H1 (cell line): ENCODE results near the gene PIK3CG. TPM values are rescaled to one million over a fixed set of nuclear protein-coding genes. Genes with fewer than 3 reads are reported as not detected.

Experiments
- CTCF ChIA-PET: fragments of 300-600 bp; sonication (Branson Sonifier 250); formaldehyde crosslinking; loops from one replicate; lab custom pipeline; 2021; ENCODE audit not compliant: partially characterized antibody; lab: Charles Lee
- POLR2A ChIA-PET: fragments of 300-600 bp; sonication (Branson Sonifier 250); formaldehyde crosslinking; loops from one replicate; lab custom pipeline; 2021; ENCODE audit warnings: inconsistent platforms; ENCODE audit not compliant: partially characterized antibody; lab: Charles Lee
- DNase-seq, 2 experiments: peaks; one replicate each; pipeline versions ENCODE4 v3.0.0 to v3.0.0-alpha.2; 2010 to 2022; ENCODE audit warnings: low spot score in 2 of 2, low read depth in 1 of 2, mixed read lengths in 1 of 2
- FAIRE-seq: peaks from 2 replicates; lab custom pipeline; 2011; peaks lifted over from hg19 to GRCh38; lab: Jason Lieb, UNC
- H2AFZ ChIP-seq: 2 replicates; pipeline ENCODE4 v1.8.1; 2012; ENCODE audit warnings: low read length, inconsistent platforms
- H2AK5ac ChIP-seq: 2 replicates; pipeline ENCODE4 v1.6.1; 2013; ENCODE audit warnings: low read depth, low read length
- H2BK120ac ChIP-seq: replicated peaks from 2 replicates; pipeline ENCODE3; 2013; ENCODE audit warnings: low read depth, low read length, inconsistent platforms
- H2BK12ac ChIP-seq: 2 replicates; pipeline ENCODE4 v1.6.1; 2013; ENCODE audit warnings: low read depth, low read length
- H2BK15ac ChIP-seq: 2 replicates; pipeline ENCODE4 v1.6.1; 2013; ENCODE audit warnings: low read length
- H2BK20ac ChIP-seq: 2 replicates; pipeline ENCODE4 v1.6.1; 2013; ENCODE audit warnings: low read length
- H2BK5ac ChIP-seq: 2 replicates; pipeline ENCODE4 v1.6.1; 2013; ENCODE audit warnings: low read depth, low read length
- H3K14ac ChIP-seq: 2 replicates; pipeline ENCODE4 v1.6.1; 2013; ENCODE audit warnings: inconsistent platforms; ENCODE audit not compliant: insufficient read length
- H3K18ac ChIP-seq: 2 replicates; pipeline ENCODE4 v1.6.1; 2013; ENCODE audit warnings: low read length; ENCODE audit errors: extremely low read depth
- H3K23ac ChIP-seq: 2 replicates; pipeline ENCODE4 v1.6.1; 2013; ENCODE audit warnings: inconsistent platforms; ENCODE audit not compliant: insufficient read length
- H3K23me2 ChIP-seq: 2 replicates; pipeline ENCODE4 v1.6.1; 2013; ENCODE audit warnings: low read depth, low read length
- H3K27ac ChIP-seq: 2 replicates; pipeline ENCODE4 v1.6.1; 2011; ENCODE audit warnings: low read depth, low read length, inconsistent platforms
- H3K27me3 ChIP-seq, 4 experiments: replicated peaks in 1 of 4; 1 replicate in 1 of 4; 2 replicates in 3 of 4; pipeline versions ENCODE4 v1.6.1 to v1.8.1; 2011 to 2013; ENCODE audit warnings: low read length in 3 of 4, mild to moderate bottlenecking in 3 of 4, inconsistent platforms in 2 of 4, mixed read lengths in 2 of 4, moderate library complexity in 1 of 4; ENCODE audit not compliant: control insufficient read depth in 3 of 4, insufficient read depth in 3 of 4; ENCODE audit errors: extremely low read depth in 1 of 4
- H3K36me3 ChIP-seq, 4 experiments: 2 replicates each; pipeline versions ENCODE4 v1.6.1 to v1.8.1; 2011 to 2013; ENCODE audit warnings: mild to moderate bottlenecking in 4 of 4, low read length in 3 of 4, moderate library complexity in 2 of 4, control low read depth in 1 of 4, inconsistent platforms in 1 of 4; ENCODE audit not compliant: insufficient read depth in 4 of 4, control insufficient read depth in 2 of 4
- H3K4ac ChIP-seq: replicated peaks from 2 replicates; pipeline ENCODE3; 2013; ENCODE audit warnings: low read length, low read depth, mixed read lengths, inconsistent platforms; ENCODE audit not compliant: insufficient read length
- H3K4me1 ChIP-seq, 4 experiments: replicated peaks in 1 of 4; 1 replicate in 1 of 4; 2 replicates in 3 of 4; pipeline versions ENCODE4 v1.6.1 to v1.8.1; 2011 to 2013; ENCODE audit warnings: low read length in 3 of 4, inconsistent platforms in 2 of 4, mixed read lengths in 1 of 4; ENCODE audit not compliant: insufficient read depth in 4 of 4, control insufficient read depth in 3 of 4
- H3K4me2 ChIP-seq, 2 experiments: 2 replicates each; pipeline versions ENCODE4 v1.6.1 to v1.8.1; 2011 to 2013; ENCODE audit warnings: low read depth in 2 of 2, low read length in 2 of 2, control low read depth in 1 of 2, inconsistent platforms in 1 of 2, mild to moderate bottlenecking in 1 of 2; ENCODE audit not compliant: insufficient read depth in 1 of 2
- H3K4me3 ChIP-seq, 4 experiments: fragments of 200-600, 300-600 bp in 1 of 4; sonication (generic), shearing (Covaris generic), sonication (Bioruptor Twin) in 1 of 4; 2 replicates each; pipeline versions ENCODE4 v1.5.1 to v1.8.1; 2011 to 2016; ENCODE audit warnings: low read length in 4 of 4, low read depth in 3 of 4, control low read depth in 2 of 4, inconsistent platforms in 2 of 4, mild to moderate bottlenecking in 2 of 4, mixed read lengths in 1 of 4, moderate library complexity in 1 of 4; ENCODE audit not compliant: insufficient read depth in 2 of 4; ENCODE audit errors: extremely low read depth in 1 of 4
- H3K56ac ChIP-seq: replicated peaks from 2 replicates; pipeline ENCODE3; 2013; ENCODE audit warnings: low read depth, mild to moderate bottlenecking, mixed read lengths, low read length, inconsistent platforms; ENCODE audit not compliant: insufficient read length
- H3K79me1 ChIP-seq: 2 replicates; pipeline ENCODE4 v1.6.1; 2013; ENCODE audit warnings: low read depth, low read length, control low read depth
- H3K79me2 ChIP-seq, 2 experiments: 2 replicates each; pipeline versions ENCODE4 v1.6.1 to v1.8.1; 2012 to 2013; ENCODE audit warnings: low read length in 2 of 2, mild to moderate bottlenecking in 2 of 2, inconsistent platforms in 1 of 2; ENCODE audit not compliant: insufficient read depth in 2 of 2, control insufficient read depth in 1 of 2
- H3K9ac ChIP-seq, 4 experiments: replicated peaks in 1 of 4; 1 replicate in 1 of 4; 2 replicates in 3 of 4; pipeline versions ENCODE4 v1.6.1 to v1.8.1; 2011 to 2013; ENCODE audit warnings: low read depth in 3 of 4, low read length in 3 of 4, control low read depth in 2 of 4, mild to moderate bottlenecking in 2 of 4, moderate library complexity in 2 of 4, inconsistent platforms in 1 of 4; ENCODE audit errors: extremely low read depth in 1 of 4
- H3K9me3 ChIP-seq, 2 experiments: 2 replicates each; pipeline versions ENCODE4 v1.6.1 to v1.8.1; 2012 to 2013; ENCODE audit warnings: mild to moderate bottlenecking in 2 of 2, moderate library complexity in 2 of 2, control low read depth in 1 of 2, inconsistent platforms in 1 of 2, low read depth in 1 of 2, low read length in 1 of 2, mixed read lengths in 1 of 2; ENCODE audit not compliant: insufficient read depth in 2 of 2
- H4K20me1 ChIP-seq, 2 experiments: replicated peaks in 1 of 2; 2 replicates each; pipeline versions ENCODE3 to v1.8.1; 2011 to 2013; ENCODE audit warnings: inconsistent platforms in 2 of 2, low read length in 2 of 2, mild to moderate bottlenecking in 1 of 2; ENCODE audit not compliant: insufficient read depth in 2 of 2, control insufficient read depth in 1 of 2
- H4K5ac ChIP-seq: 2 replicates; pipeline ENCODE4 v1.6.1; 2013; ENCODE audit warnings: low read length, low read depth, mixed read lengths, inconsistent platforms; ENCODE audit not compliant: insufficient read length
- H4K8ac ChIP-seq: 2 replicates; pipeline ENCODE4 v1.8.0; 2013; ENCODE audit warnings: mild to moderate bottlenecking, moderate library complexity, low read length, inconsistent platforms; ENCODE audit not compliant: insufficient read depth; ENCODE audit errors: extremely low read depth
- H4K91ac ChIP-seq: replicated peaks from 2 replicates; pipeline ENCODE3; 2013; ENCODE audit warnings: low read length, mixed read lengths, inconsistent platforms; ENCODE audit not compliant: insufficient read length
- BACH1 ChIP-seq: IDR thresholded peaks from 2 replicates; pipeline ENCODE4 v1.6.1; 2012; ENCODE audit warnings: low read length, improper control_type of control experiment
- BRCA1 ChIP-seq: IDR thresholded peaks from 2 replicates; pipeline ENCODE4 v1.6.1; 2012; ENCODE audit warnings: low read depth, low read length, improper control_type of control experiment
- GABPA ChIP-seq: IDR thresholded peaks from 2 replicates; pipeline ENCODE4 v1.6.1; 2011; ENCODE audit warnings: mild to moderate bottlenecking, low read length, moderate library complexity, borderline replicate concordance; ENCODE audit not compliant: insufficient read depth
- JUN ChIP-seq: IDR thresholded peaks from 2 replicates; pipeline ENCODE4 v1.6.1; 2011; ENCODE audit warnings: low read depth, mild to moderate bottlenecking, improper control_type of control experiment, low read length
- MAFK ChIP-seq: IDR thresholded peaks from 2 replicates; pipeline ENCODE4 v1.6.1; 2012; ENCODE audit warnings: low read depth, mild to moderate bottlenecking, improper control_type of control experiment, low read length
- TBP ChIP-seq: IDR thresholded peaks from 2 replicates; pipeline ENCODE4 v1.6.1; 2011; ENCODE audit warnings: low read depth, low read length, improper control_type of control experiment
- WGBS, 2 experiments: shearing (Covaris generic) in 1 of 2; methylation state at CpG; one replicate each; pipeline versions ENCODE4 v1.1.6 to v1.1.7; 2013 to 2015; ENCODE audit warnings: low lambda C conversion rate in 2 of 2, mixed read lengths in 2 of 2, inconsistent platforms in 1 of 2, low coverage in 1 of 2, missing lambda C conversion rate in 1 of 2; ENCODE audit not compliant: insufficient replicate concordance in 2 of 2, insufficient coverage in 1 of 2, insufficient read length in 1 of 2; ENCODE audit errors: extremely low coverage in 1 of 2, missing lambda C conversion rate in 1 of 2; 5-methylcytosine and 5-hydroxymethylcytosine counted together
- polyA plus RNA-seq, 7 experiments: library from polyadenylated mRNA; depleted of rRNA in 3 of 7; stranded (reverse) in 5 of 7; unstranded in 2 of 7; fragments of >200 nt in 5 of 7; fragments of 200-250 nt in 2 of 7; gene quantifications; 1 replicate in 5 of 7; 2 replicates in 1 of 7; 4 replicates in 1 of 7; pipeline versions ENCODE4 v1.2.1 to v1.2.3, GENCODE V29; 2011 to 2013; ENCODE audit warnings: missing spikeins in 2 of 7, mixed read lengths in 2 of 7
- total RNA-seq: library from RNA; stranded (reverse); fragmentation: NEBNext Ultra II Directional; extraction: Animal tissue kit (Norgen Biotek cat#: 25700); gene quantifications from 2 replicates; pipeline ENCODE4 v1.2.1, GENCODE V29; 2021
- TF ChIP-seq, protein P1 (sequence below): IDR thresholded peaks from 2 replicates; pipeline ENCODE4 v1.6.1; 2012; ENCODE audit warnings: inconsistent platforms
- TF ChIP-seq, protein P2 (sequence below): IDR thresholded peaks from 2 replicates; pipeline ENCODE4 v1.6.1; 2012; ENCODE audit warnings: inconsistent platforms

Gene PIK3CG
- total and polyA plus RNA-seq, 2 of the 8 experiments (the other 6 are each of a cell fraction or from before 2014, with no cell fraction given) = not detected

DNA sequence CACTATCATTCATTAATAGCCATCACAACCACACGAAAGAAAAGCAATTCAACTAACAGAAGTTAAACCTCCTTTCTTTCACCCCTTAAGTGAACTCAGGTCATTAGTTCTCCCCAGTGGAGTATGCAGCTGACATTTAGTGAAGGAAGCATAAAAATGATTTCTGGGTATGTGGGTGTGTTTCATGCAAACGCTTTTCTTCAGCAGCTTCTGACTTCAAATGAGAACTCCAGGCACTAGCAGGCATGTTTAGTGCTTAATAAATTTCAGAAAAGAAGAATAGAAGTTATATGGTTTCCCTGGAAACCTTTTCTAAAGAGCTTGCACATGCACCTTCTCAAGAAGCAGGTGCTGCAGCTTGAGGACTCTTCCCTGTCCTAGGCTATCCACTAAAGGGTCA lies 62.5 kb downstream of the PIK3CG start:
- FAIRE-seq = no peak
- H3K79me2 ChIP-seq = no peaks in the 10 kb centered on the region
- H2BK5ac ChIP-seq = no peak overlapping the region
- no peak overlapping the region for H3K9ac ChIP-seq
- CTCF ChIA-PET = interaction anchor here (0.6 to 1.5 kb wide), 6 partner anchors 18 to 789 kb away, joined by 3 to 5 read pairs (median 4); no protein-coding TSS in a partner anchor
- no peak overlapping the region for H3K4me2 ChIP-seq
- H2BK20ac ChIP-seq = no peak overlapping the region
- no peak overlapping the region for H2AK5ac ChIP-seq
- no peak overlapping the region for H4K8ac ChIP-seq
- H3K9me3 ChIP-seq = no peaks in the 10 kb centered on the region
- H3K23me2 ChIP-seq = no peaks in the 10 kb centered on the region
- no peaks in the 10 kb centered on the region for H3K27me3 ChIP-seq
- H3K4me1 ChIP-seq = no peaks in the 10 kb centered on the region
- 90% methylated on average over 2 of the region's 2 CpGs; no CpG with 5 or more reads in 1 of the 2 experiments for WGBS, 2 experiments
- H3K56ac ChIP-seq = no peak overlapping the region
- POLR2A ChIA-PET = interaction anchor here (1.4 kb wide), 1 partner anchor 11 kb away, joined by 3 read pairs; no protein-coding TSS in a partner anchor
- H2BK120ac ChIP-seq = no peak overlapping the region
- TF ChIP-seq BRCA1 (no peak), GABPA (no peak), MAFK (no peak), TBP (no peak), BACH1 (no peak), JUN (no peak)
- TF ChIP-seq, protein P1, sequence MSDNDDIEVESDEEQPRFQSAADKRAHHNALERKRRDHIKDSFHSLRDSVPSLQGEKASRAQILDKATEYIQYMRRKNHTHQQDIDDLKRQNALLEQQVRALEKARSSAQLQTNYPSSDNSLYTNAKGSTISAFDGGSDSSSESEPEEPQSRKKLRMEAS = no peak
- TF ChIP-seq, protein P2, sequence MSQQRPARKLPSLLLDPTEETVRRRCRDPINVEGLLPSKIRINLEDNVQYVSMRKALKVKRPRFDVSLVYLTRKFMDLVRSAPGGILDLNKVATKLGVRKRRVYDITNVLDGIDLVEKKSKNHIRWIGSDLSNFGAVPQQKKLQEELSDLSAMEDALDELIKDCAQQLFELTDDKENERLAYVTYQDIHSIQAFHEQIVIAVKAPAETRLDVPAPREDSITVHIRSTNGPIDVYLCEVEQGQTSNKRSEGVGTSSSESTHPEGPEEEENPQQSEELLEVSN = no peak
- no peaks in the 10 kb centered on the region for H3K79me1 ChIP-seq
- H2BK12ac ChIP-seq = no peak overlapping the region
- no peak overlapping the region for H3K23ac ChIP-seq
- no peak overlapping the region for H3K14ac ChIP-seq
- no peak overlapping the region for H4K91ac ChIP-seq
- no peaks in the 10 kb centered on the region for H3K36me3 ChIP-seq
- no peak for DNase-seq
- no peak overlapping the region for H2AFZ ChIP-seq
- H3K18ac ChIP-seq = no peak overlapping the region
- no peaks in the 10 kb centered on the region for H4K20me1 ChIP-seq
- no peak overlapping the region for H4K5ac ChIP-seq
- H3K4me3 ChIP-seq = no peak overlapping the region
- H2BK15ac ChIP-seq = no peak overlapping the region
- H3K4ac ChIP-seq = no peak overlapping the region
- no peak overlapping the region for H3K27ac ChIP-seq
